Measurements from ENCODE around the gene TARBP2.

DNA sequence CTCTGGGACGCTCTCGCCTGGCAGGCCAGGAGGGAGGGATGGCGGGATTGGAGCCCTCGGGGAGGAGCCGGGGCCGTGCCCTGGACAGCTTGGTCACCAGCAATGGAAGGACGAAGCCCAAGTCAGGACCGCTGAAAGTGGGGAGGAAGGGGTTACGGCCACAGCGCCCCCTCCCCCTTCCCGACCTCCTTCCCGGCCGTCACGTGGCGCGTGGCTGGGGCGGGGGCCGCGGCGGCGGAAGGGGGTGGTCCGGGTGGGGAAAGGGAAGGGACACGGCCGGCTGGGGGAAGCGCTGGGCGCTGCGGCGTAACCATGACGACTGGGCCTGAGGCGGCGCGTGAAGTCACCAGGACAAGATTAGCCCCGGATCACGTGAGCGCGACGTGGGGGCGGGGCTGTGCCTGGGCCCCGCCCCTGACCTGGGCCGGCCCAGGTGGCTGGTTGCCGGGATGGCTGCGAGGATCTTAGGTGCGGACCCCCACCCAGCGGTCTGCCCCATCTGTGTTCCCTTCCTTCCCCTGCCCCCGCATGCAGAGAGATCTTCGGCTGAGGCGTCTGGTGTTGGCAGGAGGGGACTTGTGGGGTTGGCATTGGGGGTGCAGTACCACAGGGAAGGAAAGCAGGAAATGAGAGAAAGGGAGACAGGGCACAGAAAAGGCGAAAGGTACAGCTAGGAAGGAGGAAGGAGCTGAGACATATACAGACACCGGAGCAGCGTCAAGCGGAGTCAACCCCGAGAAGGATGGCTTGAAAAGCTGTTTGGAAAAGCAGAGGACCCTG is 8.1 kb upstream of the TARBP2 start:
- TF ChIP-seq RAD21 (conservative IDR thresholded peaks at IDR 0.05 in 1 of 2, IDR thresholded peaks at IDR 0.05 in 1 of 2): no peak; a peak in 1 of 5 replicates
- peak; percentile 85 for TF ChIP-seq POLR2A (IDR thresholded peaks at IDR 0.05; ENCODE audit: low read length)
- TF ChIP-seq JUNB (IDR thresholded peaks at IDR 0.05): no peak
- TF ChIP-seq, protein P1, sequence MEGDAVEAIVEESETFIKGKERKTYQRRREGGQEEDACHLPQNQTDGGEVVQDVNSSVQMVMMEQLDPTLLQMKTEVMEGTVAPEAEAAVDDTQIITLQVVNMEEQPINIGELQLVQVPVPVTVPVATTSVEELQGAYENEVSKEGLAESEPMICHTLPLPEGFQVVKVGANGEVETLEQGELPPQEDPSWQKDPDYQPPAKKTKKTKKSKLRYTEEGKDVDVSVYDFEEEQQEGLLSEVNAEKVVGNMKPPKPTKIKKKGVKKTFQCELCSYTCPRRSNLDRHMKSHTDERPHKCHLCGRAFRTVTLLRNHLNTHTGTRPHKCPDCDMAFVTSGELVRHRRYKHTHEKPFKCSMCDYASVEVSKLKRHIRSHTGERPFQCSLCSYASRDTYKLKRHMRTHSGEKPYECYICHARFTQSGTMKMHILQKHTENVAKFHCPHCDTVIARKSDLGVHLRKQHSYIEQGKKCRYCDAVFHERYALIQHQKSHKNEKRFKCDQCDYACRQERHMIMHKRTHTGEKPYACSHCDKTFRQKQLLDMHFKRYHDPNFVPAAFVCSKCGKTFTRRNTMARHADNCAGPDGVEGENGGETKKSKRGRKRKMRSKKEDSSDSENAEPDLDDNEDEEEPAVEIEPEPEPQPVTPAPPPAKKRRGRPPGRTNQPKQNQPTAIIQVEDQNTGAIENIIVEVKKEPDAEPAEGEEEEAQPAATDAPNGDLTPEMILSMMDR (IDR thresholded peaks at IDR 0.05): no peak
- no peak for TF ChIP-seq ESRRA (IDR thresholded peaks at IDR 0.05; ENCODE audit: borderline replicate concordance, low read length)
- no peak for TF ChIP-seq RNF2 (IDR thresholded peaks at IDR 0.05; ENCODE audit: borderline replicate concordance, low read depth)
- TF ChIP-seq KDM1A (IDR thresholded peaks at IDR 0.05; ENCODE audit: low read depth): no peak
- TF ChIP-seq, protein P2, sequence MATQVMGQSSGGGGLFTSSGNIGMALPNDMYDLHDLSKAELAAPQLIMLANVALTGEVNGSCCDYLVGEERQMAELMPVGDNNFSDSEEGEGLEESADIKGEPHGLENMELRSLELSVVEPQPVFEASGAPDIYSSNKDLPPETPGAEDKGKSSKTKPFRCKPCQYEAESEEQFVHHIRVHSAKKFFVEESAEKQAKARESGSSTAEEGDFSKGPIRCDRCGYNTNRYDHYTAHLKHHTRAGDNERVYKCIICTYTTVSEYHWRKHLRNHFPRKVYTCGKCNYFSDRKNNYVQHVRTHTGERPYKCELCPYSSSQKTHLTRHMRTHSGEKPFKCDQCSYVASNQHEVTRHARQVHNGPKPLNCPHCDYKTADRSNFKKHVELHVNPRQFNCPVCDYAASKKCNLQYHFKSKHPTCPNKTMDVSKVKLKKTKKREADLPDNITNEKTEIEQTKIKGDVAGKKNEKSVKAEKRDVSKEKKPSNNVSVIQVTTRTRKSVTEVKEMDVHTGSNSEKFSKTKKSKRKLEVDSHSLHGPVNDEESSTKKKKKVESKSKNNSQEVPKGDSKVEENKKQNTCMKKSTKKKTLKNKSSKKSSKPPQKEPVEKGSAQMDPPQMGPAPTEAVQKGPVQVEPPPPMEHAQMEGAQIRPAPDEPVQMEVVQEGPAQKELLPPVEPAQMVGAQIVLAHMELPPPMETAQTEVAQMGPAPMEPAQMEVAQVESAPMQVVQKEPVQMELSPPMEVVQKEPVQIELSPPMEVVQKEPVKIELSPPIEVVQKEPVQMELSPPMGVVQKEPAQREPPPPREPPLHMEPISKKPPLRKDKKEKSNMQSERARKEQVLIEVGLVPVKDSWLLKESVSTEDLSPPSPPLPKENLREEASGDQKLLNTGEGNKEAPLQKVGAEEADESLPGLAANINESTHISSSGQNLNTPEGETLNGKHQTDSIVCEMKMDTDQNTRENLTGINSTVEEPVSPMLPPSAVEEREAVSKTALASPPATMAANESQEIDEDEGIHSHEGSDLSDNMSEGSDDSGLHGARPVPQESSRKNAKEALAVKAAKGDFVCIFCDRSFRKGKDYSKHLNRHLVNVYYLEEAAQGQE (IDR thresholded peaks at IDR 0.05): no peak; the same call in 1 of the 2 replicates
- TF ChIP-seq FOSL2 (IDR thresholded peaks at IDR 0.05): no peak
- TF ChIP-seq FOSL2 (CRISPR knock-in tag; IDR thresholded peaks at IDR 0.05): no peak
- no peak for TF ChIP-seq ZFP36 (IDR thresholded peaks at IDR 0.05; ENCODE audit: borderline replicate concordance, partially characterized antibody)
- no peak for TF ChIP-seq CBX8 (IDR thresholded peaks at IDR 0.05)
- TF ChIP-seq JUN (IDR thresholded peaks at IDR 0.05): peak in 1 of 2 experiments; percentile 85; a peak in 3 of 5 replicates
- TF ChIP-seq SMC3 (IDR thresholded peaks at IDR 0.05): no peak

Measured in A549 (cell line).